Retina (tissue), 1 donor: Measurements from ENCODE around the gene RPTOR.
"Not testable (repeated sequence)": the region's sequence is repeated elsewhere in the genome, so short reads cannot be mapped to it uniquely, and the experiment has no call there.

ENCODE experiments used
- DNase-seq: peaks from one replicate; pipeline ENCODE4 v3.0.0-alpha.2; 2016

Gene RPTOR

GRCh38 chr17:80671825-80672110 lies 127.1 kb downstream of the RPTOR start:
- no peak for DNase-seq

- DNase-seq = no peak
Measured at GRCh38 chr17:80673152-80673920, 128.7 kb downstream of the RPTOR start.

- DNase-seq = no peak
Measured at GRCh38 chr17:80675438-80676095, 130.9 kb downstream of the RPTOR start.

DNA sequence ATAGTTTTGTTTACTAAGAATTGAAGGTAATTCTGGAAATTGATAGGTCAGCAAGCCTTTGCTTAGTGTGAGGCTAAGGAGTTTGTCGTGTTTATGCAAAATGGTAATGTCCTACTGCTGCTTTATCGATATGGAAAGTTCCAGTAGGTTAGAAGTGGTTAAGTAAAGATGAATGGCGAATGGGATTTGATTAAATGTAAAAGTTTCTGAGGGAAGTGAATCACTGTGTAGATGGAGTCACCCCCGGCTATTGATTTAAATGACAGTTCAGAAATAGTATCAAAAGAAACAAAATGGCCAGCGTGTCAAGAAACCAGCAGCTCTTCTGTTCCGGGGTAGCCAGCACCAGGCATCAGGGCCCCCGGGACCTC lies 131.4 kb downstream of the RPTOR start:
- DNase-seq = no peak

- DNase-seq = no peak
Measured at GRCh38 chr17:80676564-80676963, 131.9 kb downstream of the RPTOR start.

- no peak for DNase-seq
Measured at GRCh38 chr17:80677214-80677756, 132.6 kb downstream of the RPTOR start.

- DNase-seq = no peak
Measured at GRCh38 chr17:80679816-80680215, 135.2 kb downstream of the RPTOR start.

GRCh38 chr17:80681215-80681614 lies 136.6 kb downstream of the RPTOR start:
- DNase-seq = no peak

GRCh38 chr17:80682372-80682771 lies 137.7 kb downstream of the RPTOR start:
- DNase-seq = no peak

GRCh38 chr17:80683625-80684104 lies 139.0 kb downstream of the RPTOR start:
- no peak for DNase-seq

GRCh38 chr17:80687839-80688238 lies 143.2 kb downstream of the RPTOR start:
- no peak for DNase-seq

- peak; percentile 52 for DNase-seq
Measured at GRCh38 chr17:80689129-80689619, 144.5 kb downstream of the RPTOR start.

- no peak for DNase-seq
Measured at GRCh38 chr17:80691784-80692183, 147.1 kb downstream of the RPTOR start.

- DNase-seq = no peak
Measured at GRCh38 chr17:80692931-80693467, 148.4 kb downstream of the RPTOR start.

DNA sequence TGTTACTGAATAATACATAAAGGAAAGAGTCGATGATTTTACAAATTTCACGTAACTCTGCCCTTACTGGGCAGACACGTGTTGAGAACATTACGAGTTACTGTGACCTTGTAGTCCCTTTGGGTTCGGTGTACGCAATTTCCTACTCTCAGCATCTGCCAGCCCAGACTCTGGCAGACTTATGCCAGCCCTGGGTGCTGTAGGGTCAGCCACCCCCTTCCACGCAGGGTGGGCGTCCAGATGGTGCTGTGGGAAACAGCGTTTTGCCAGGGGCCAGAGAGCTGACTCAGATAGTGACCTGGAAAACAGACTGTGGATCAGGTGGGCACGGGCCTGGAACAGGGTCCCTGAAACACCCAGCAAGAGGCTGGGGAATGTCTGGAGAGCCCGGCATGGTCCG lies 148.9 kb downstream of the RPTOR start:
- no peak for DNase-seq

DNA sequence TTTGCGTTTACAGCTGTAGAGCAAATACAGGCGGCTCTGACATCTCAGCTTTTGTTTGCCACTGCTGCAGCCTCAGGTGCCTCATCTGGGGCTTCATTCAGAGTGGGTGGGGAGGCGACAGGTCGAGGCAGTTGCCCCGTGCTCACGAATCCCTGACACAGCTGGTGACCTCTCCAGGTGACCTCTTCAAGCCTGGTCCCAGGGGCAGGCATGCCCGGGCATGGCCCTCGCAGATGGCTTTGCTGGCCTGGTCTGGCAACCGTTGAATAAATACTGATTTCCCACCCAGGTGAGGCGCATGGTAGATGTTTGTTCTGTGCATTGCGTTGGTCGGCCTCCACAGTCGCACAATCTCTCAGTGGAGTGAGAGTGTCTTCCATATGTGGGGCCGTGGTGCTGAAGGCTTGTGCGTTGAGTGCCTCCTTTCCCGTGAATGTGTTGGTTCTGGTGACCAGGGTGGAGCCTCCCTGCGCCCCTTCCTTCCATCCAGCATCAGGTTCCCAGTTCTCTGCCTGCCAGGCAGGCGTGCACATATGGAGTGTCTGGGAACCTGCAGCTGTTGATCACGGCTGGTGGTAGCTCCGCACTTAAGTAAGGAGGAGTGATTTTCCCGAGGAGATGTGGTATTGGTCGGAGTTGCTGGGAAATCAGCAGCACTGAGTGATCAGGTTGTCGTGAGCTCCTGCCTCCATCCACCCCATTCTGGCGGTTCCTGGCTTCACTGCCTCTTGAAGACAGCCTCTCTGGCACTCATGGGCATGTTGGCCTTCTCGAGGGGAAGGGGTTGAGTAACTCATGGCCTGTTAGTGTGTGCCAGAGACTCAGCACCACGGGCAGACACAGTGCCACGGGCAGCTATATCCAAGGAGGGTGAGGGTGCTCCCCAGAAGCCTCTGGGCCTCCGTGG lies 149.7 kb downstream of the RPTOR start:
- DNase-seq = no peak

- DNase-seq = no peak
Measured at GRCh38 chr17:80694992-80695912, 150.6 kb downstream of the RPTOR start.

GRCh38 chr17:80695979-80696378 lies 151.3 kb downstream of the RPTOR start:
- no peak for DNase-seq

- DNase-seq = no peak
Measured at GRCh38 chr17:80696456-80696855, 151.8 kb downstream of the RPTOR start.

DNA sequence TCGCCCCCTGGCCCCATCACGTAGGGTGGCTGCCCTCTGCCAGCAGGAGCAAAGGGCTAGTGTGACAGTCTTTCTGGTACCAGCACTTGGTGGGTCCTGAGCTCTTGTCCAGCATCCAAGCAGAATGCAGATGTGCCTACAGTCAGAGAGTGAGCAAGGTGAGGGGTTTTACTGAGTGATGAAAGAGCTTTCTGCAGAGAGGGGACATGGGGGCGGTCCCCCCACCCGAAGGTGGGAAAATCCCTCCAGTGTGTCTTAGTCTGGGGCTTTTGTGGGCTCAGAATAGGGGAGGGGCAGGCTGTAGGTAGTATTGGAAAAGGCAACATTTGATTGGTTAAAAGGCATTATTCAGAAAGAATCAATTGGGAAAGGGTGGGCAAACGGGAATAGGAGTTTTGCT lies 152.3 kb downstream of the RPTOR start:
- DNase-seq = no peak

GRCh38 chr17:80698297-80698696 lies 153.7 kb downstream of the RPTOR start:
- DNase-seq = no peak

- DNase-seq = not testable (repeated sequence)
Measured at GRCh38 chr17:80699205-80699604, 154.6 kb downstream of the RPTOR start.
